GM19397 (cell line): Measurements from ENCODE around the gene CD300A.
A peak's percentile ranks its signal among the peaks of the same experiment; 100 is the strongest.
"Not testable (repeated sequence)": the region's sequence is repeated elsewhere in the genome, so short reads cannot be mapped to it uniquely, and the experiment has no call there.

Experiments
- ATAC-seq: cut with Tn5 transposase; IDR thresholded peaks from one replicate; pipeline ENCODE4 v1.9.1; 2021; ENCODE audit warnings: mild to moderate bottlenecking, moderate library complexity; ENCODE audit not compliant: unreplicated experiment

Gene CD300A

DNA sequence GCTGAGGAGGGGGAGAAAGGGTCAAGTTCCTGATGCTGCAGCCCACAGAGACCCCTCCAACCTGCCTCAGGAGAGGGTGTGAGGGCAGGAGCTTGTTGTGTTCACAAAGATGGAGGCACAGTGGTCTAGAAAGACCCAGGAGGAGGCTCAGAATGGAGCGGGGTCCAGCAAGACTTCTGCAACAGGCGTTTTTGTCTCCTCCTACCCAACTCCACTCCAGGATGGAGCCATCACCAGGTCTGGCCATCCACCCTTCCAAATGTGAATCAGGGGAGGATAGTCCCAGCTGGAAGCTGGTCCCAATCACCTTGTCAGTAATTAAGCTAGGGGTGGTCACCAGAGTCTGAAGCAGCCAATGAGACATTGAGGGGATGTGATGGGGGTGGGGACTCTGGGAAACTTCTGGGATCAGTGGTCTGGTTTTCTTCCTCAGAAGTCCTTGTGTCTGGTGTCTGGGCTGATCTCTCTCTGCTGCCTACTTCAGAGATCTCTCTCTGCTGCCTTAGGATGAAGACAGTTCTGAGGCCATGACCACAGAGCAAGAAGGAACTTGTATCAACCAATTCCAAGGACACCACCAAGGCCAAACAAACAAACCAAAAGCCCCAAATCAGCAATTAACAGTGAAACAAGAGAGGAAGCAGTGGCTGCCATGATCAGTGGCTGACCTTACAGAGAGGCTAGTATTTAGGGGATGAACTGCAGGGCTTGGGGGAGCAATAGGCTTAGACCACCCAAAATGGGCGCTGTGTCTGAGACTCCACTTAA lies 50.3 kb downstream of the CD300A start:
- no peak for ATAC-seq

- not testable (repeated sequence) for ATAC-seq
These were observed 52.1 kb downstream of the CD300A start for GRCh38 chr17:74518413-74518981.

GRCh38 chr17:74520016-74520434 lies 53.6 kb downstream of the CD300A start:
- no peak for ATAC-seq

DNA sequence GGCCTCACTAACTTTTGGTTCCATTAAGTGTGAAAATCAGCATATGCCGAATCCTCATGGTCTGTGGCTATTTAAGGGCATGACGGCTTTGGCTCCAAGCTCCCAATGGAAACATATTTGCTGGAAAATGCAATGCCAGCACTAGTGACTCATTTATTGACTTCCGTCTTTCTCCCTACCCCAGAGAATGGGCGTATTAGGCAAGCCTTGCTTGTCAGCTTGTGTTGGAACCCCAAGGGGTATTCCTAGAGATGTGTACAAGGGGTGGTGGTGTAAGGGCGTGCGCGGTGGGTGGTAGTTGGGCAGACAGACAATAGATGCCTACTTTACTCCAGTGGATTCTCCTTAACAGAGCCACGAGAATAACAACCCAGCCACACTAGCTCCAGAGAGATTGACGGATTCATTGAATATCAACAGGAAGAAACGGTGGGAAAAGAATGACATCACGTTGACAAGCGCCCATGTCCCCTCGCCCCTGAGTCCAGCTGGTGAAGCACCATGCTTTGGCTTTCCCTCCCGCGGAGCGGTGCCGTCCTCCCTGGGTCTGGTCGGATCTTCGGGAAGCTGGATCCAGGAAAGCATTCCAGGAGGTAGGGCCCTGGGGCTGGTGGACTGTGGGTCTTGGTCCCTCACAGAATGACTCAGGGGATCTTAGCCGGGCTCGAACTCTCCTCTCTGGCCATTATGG lies 54.5 kb downstream of the CD300A start:
- no peak for ATAC-seq

DNA sequence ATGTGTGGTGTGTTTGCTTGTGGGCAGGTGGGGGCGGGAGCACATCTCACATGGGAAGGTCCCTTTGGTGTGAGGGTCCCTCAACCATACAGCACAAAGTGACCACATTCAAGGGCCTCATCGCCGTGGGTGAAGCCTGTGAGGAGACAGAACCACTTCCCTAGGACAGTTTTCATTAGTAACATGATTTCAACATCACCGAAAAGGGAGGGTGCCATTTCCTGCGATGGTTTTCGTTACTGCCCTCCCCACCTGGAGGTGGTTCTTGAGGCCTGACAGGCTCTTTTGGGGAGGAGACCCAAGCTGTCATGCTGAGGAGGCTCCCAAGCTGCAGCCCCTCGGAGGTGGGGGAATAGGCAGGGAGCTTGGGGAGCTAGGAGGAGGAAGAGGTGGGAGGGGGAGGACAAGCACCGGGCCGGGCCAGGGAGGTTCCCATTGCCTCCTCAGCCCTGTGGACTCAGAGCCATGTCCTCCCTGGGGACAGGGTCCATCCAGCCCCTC lies 55.3 kb downstream of the CD300A start:
- ATAC-seq = no peak

- ATAC-seq = no peak
These were observed 56.1 kb downstream of the CD300A start for GRCh38 chr17:74522381-74523105.

- ATAC-seq = no peak
These were observed 56.9 kb downstream of the CD300A start for GRCh38 chr17:74523308-74523707.

GRCh38 chr17:74524653-74525464 lies 58.4 kb downstream of the CD300A start:
- ATAC-seq = no peak

DNA sequence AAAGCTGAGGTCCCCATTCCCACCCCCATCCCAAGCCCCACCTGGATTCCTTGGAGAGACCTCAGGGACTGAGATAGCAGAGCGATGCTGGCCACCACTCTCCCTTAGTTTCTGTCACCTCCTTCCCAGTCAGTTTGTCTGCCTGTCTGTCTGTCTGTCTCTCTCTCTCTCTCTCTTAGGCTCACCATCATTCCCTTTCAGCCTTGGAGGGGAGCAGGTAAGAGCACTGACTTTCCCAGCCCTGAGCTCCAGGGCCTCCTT lies 59.0 kb downstream of the CD300A start:
- ATAC-seq = no peak

DNA sequence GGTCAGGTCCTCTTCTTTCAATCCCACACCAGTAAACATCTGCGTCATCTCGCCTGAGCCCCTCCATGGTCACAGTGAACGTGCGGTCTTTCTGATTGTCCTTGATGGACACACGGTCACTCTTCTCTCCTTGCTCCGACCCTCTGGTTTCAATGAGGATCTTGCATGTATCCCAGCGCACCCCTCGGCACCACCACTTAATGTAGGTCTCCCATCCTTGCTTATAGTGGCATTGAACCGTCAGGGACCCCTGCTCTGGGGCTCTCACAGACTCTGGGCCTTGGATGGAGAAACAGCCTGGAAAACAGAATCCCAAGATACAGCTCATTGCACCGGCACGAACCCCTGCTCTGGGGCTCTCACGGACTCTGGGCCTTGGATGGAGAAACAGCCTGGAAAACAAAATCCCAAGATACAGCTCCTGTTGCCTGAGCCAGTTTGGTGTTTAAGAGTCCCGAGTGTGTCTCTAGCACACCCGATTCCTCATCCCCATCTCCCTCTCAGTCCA lies 59.4 kb downstream of the CD300A start:
- no peak for ATAC-seq

DNA sequence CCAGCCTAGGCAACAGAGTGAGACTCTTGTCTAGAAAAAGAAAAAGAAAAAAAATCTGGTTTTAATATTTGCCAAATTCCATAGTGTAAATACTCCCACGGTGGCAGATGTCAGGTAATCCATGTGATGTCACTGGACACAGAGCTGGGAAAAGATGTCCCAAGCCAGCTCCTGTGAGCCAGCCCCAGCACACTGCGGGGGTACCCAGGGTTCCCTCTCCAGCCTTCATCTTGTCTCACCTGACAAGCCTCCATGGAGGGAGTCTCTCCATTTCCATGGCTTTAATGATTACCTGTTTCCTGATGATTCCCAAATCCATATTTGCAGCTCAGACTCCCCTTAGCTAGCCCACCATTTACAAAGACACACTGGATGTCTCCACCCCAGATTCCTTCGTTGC lies 60.2 kb downstream of the CD300A start:
- no peak for ATAC-seq

- ATAC-seq = no peak
These were observed 60.6 kb downstream of the CD300A start for GRCh38 chr17:74527081-74527480.

DNA sequence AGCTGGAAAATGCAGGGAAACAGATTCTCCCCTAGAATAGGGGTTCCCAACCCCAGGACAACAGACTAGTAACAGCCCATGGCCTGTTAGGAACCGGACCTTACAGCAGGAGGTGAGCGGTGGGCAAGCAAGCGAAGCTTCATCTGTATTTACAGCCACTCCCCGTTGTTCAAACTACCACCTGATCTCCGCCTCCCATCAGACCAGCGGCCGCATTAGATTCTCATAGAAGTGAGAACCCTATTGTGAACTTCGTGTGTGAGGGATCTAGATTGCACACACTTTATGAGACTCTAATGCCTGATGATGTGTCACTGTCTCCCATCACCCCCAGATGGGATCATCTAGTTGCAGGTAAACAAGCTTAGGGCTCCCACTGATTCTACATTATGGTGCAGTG lies 61.3 kb downstream of the CD300A start:
- no peak for ATAC-seq

DNA sequence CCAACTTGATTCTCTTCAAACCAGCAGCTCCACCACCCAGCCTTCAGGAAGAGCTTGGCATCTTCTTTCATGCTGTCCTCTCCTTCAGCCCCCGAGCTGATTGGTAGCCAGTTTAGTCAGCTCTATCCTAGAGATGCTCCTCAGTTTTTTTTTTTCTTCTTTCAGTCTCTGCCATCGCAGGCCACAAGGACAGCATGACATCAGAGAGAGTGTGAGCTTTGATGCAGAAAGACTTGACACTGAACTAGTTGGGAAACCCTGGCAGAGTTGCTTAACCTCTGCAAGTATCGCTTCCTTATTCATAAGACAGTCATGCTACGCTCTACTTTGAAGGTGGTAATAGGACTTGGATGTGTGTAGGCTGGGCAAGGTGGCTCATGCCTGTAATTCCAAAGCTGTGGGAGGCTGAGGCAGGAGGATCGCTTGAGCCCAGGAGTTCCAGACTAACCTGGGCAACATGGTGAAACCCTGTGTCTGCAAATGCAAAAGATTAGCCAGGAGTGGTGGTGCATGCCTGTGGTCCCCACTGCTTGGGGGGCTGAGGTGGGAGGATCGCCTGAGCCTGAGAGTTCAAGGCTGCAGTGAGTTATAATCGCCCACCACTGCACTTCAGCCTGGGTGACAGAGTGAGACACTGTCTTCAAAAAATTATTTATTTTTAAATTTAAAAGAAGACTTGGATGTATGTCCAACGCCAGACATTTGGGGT lies 62.2 kb downstream of the CD300A start:
- ATAC-seq = peak; percentile 70

DNA sequence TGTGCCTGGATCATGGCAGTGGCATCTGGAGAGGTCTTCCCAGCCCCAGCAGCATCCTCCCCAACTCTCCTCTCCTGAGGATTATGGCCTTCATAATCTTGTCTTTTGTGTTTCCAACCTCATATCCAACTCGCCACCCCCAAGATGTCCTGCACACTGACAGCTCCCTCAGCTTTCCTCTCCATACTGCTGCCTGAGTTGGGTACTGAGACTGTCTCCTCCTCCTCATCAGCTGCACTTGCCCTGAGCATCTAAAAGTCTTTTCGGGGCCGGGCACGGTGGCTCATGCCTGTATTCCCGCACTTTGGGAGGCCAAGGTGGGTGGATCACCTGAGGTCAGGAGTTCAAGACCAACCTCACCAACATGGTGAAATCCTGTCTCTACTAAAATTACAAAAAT lies 62.8 kb downstream of the CD300A start:
- no peak for ATAC-seq

GRCh38 chr17:74530831-74531150 lies 64.4 kb downstream of the CD300A start:
- ATAC-seq = no peak

GRCh38 chr17:74531231-74531761 lies 64.9 kb downstream of the CD300A start, which contains the start of gene CD300LB:
Gene CD300LB (minus strand): TSS chr17:74531475. CDS start chr17:74531350, 125 bp downstream.
- ATAC-seq = no peak

DNA sequence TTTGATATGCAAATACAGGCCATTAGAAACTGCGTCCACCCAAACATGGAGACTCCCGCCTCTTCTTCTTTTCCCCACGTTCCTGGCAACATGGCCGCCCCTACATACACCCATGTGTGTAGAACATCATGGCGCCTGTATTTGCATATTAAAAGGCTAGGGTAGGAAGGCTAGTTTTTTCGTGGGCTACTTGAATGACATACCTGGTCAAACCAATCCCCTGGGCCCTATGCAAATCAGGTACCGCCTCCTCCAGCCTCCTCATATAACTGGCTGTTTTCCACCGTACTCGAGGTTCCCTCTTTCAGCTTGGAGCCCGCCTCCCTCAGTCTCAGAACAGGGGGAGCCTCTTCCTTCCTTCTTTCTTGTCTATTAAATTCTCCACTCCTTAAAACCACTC lies 65.7 kb downstream of the CD300A start:
- no peak for ATAC-seq
